ENCODE data around the gene CCDC185. TPM values are rescaled to one million over a fixed set of nuclear protein-coding genes. Genes with fewer than 3 reads are reported as not detected.

The CCDC185 gene
- total RNA-seq, 3 donors from 2014 or later: not detected

DNA sequence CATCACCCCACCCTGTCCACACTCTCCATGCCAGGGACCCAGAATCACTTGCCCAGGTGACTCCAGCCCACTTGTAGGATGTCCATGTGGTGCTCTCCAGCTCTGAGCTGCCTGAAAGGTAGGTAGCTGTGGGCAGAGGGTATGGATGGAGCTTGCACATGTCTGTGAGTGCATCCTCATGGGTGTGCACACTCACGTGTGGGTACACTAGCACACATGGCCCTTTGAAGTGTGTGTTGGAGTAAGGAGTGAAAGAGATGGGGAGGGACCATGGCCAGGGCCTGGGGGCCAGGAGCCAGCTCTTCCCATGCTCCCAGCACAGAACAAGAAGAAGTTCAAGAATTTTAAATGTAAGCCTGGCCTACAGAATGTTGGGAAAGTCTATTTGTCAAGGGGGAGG lies 50.2 kb downstream of the CCDC185 start:
- intact Hi-C loops (cut with DNase I; ENCODE audit: low total_unique reads): no loop called here
- Histone ChIP-seq H3K27ac (no peak overlapping the region), H3K4me3 (no peak overlapping the region), H3K9me3 (peaks cover 0 to 6% of the 10 kb centered on the region in 2 donors), H3K36me3 (no peaks in the 10 kb centered on the region), H3K4me1 (no peaks in the 10 kb centered on the region), H3K27me3 (no peaks in the 10 kb centered on the region)
- TF ChIP-seq POLR2AphosphoS5 (IDR thresholded peaks at IDR 0.05) (no peak), POLR2A (IDR thresholded peaks at IDR 0.05) (no peak)
- TF ChIP-seq, protein P1, sequence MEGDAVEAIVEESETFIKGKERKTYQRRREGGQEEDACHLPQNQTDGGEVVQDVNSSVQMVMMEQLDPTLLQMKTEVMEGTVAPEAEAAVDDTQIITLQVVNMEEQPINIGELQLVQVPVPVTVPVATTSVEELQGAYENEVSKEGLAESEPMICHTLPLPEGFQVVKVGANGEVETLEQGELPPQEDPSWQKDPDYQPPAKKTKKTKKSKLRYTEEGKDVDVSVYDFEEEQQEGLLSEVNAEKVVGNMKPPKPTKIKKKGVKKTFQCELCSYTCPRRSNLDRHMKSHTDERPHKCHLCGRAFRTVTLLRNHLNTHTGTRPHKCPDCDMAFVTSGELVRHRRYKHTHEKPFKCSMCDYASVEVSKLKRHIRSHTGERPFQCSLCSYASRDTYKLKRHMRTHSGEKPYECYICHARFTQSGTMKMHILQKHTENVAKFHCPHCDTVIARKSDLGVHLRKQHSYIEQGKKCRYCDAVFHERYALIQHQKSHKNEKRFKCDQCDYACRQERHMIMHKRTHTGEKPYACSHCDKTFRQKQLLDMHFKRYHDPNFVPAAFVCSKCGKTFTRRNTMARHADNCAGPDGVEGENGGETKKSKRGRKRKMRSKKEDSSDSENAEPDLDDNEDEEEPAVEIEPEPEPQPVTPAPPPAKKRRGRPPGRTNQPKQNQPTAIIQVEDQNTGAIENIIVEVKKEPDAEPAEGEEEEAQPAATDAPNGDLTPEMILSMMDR (IDR thresholded peaks at IDR 0.05): no peak
- no peak for DNase-seq (ENCODE audit: low spot score in 2 of 2)

DNA sequence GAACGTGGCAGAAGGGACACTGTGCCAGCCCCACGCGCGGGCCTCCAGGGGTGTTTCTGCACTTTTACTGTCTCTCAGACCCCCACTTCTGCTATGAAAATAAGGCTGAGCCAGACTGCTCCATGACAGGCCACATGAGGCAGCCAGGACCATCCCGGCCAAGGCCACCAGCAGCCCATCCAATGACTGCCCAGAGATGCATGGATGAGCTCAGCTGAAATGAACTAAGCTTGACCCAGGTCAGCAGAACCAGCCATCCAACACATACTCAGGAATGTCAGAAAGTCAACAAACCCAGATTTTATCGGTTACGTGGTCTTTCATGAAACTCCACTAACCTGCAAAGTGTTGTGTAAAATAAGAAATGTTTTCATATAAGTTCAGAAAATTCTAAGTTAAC lies 51.2 kb downstream of the CCDC185 start:
- Histone ChIP-seq H3K9me3 (peaks cover 0 to 6% of the 10 kb centered on the region in 2 donors), H3K27ac (no peak overlapping the region)

More for the DNA sequence above, 51.2 kb downstream of the CCDC185 start:
- Histone ChIP-seq H3K36me3 (no peaks in the 10 kb centered on the region), H3K4me1 (no peaks in the 10 kb centered on the region), H3K27me3 (no peaks in the 10 kb centered on the region), H3K4me3 (no peak overlapping the region)
- intact Hi-C loops (cut with DNase I; ENCODE audit: low total_unique reads): no loop called here
- DNase-seq (ENCODE audit: low spot score in 2 of 2): no peak
- TF ChIP-seq POLR2AphosphoS5 (IDR thresholded peaks at IDR 0.05) (no peak), POLR2A (IDR thresholded peaks at IDR 0.05) (no peak)
- TF ChIP-seq, protein P1 (IDR thresholded peaks at IDR 0.05): no peak

Other genes starting within 250 kb of the CCDC185 start
- gene SUSD4, start 29.2 kb upstream of the CCDC185 start, total RNA-seq: 10 to 100 TPM in 2 of 3 donors, under 1 TPM in 1; 0.64 to 16.7 (median 14.9) TPM